IMR-90 (cell line): Measurements from ENCODE around the gene CUTC. TPM values are rescaled to one million over a fixed set of nuclear protein-coding genes. Genes with fewer than 3 reads are reported as not detected.
"Not testable (repeated sequence)": the region's sequence is repeated elsewhere in the genome, so short reads cannot be mapped to it uniquely, and the experiment has no call there.

Experiments used
- ATAC-seq: fragments of 200-7000 bp; cut with Tn5 transposase; 2 replicates; pipeline ENCODE4 v1.9.1; 2020; ENCODE audit warnings: low read depth, mild to moderate bottlenecking, moderate library complexity
- BruUV-seq: library from RNA; stranded (reverse); fragments of 400-500 nt; replicated peaks from 2 replicates; lab custom pipeline; 2021; lab: Mats Ljungman, UMichigan
- CTCF ChIA-PET: fragments of 300-600 bp; formaldehyde crosslinking; extraction: SDS; loops from one replicate; lab custom pipeline; 2021; ENCODE audit warnings: antibody characterized with exemption; lab: Yijun Ruan, JAX
- POLR2A ChIA-PET: fragments of 300-600 bp; sonication (Branson Sonifier 250); formaldehyde crosslinking; loops from one replicate; lab custom pipeline; 2022; ENCODE audit warnings: antibody characterized with exemption; ENCODE audit not compliant: unreplicated experiment; lab: Charles Lee
- DNase-seq: peaks from one replicate; pipeline ENCODE4 v3.0.0; 2013
- H2AFZ ChIP-seq: replicated peaks from 2 replicates; pipeline ENCODE3; 2013; ENCODE audit warnings: low read length, mild to moderate bottlenecking; ENCODE audit not compliant: poor library complexity
- H2AK5ac ChIP-seq: 2 replicates; pipeline ENCODE4 v1.6.1; 2013; ENCODE audit warnings: low read depth, low read length, inconsistent platforms
- H2AK9ac ChIP-seq: replicated peaks from 2 replicates; pipeline ENCODE3; 2013; ENCODE audit warnings: mild to moderate bottlenecking, low read depth, low read length, moderate library complexity; ENCODE audit not compliant: poor library complexity
- H2BK120ac ChIP-seq: 2 replicates; pipeline ENCODE4 v1.6.1; 2013; ENCODE audit warnings: low read depth, low read length, inconsistent platforms
- H2BK15ac ChIP-seq: 3 replicates; pipeline ENCODE4 v1.6.1; 2013; ENCODE audit warnings: low read depth, low read length, inconsistent platforms
- H2BK20ac ChIP-seq: 2 replicates; pipeline ENCODE4 v1.6.1; 2013; ENCODE audit warnings: low read depth, mild to moderate bottlenecking, inconsistent platforms, low read length, moderate library complexity
- H2BK5ac ChIP-seq: 2 replicates; pipeline ENCODE4 v1.6.1; 2013; ENCODE audit warnings: mild to moderate bottlenecking, low read depth, low read length, inconsistent platforms; ENCODE audit not compliant: poor library complexity, severe bottlenecking
- H3K14ac ChIP-seq: replicated peaks from 2 replicates; pipeline ENCODE4 v1.6.1; 2013; ENCODE audit warnings: low read depth, low read length, inconsistent platforms
- H3K18ac ChIP-seq: 2 replicates; pipeline ENCODE4 v1.6.1; 2013; ENCODE audit warnings: low read depth, low read length, control low read depth
- H3K23ac ChIP-seq: 2 replicates; pipeline ENCODE4 v1.6.1; 2013; ENCODE audit warnings: low read depth, low read length, inconsistent platforms
- H3K27ac ChIP-seq: 2 replicates; pipeline ENCODE4 v1.5.1; 2013; ENCODE audit warnings: mild to moderate bottlenecking, control low read depth, low read length; ENCODE audit not compliant: insufficient read depth
- H3K27me3 ChIP-seq: 2 replicates; pipeline ENCODE4 v1.6.1; 2013; ENCODE audit warnings: low read length; ENCODE audit not compliant: control insufficient read depth, insufficient read depth
- H3K36me3 ChIP-seq: 2 replicates; pipeline ENCODE4 v1.6.1; 2013; ENCODE audit warnings: low read length, mixed read lengths; ENCODE audit not compliant: control insufficient read depth, insufficient read depth
- H3K4ac ChIP-seq: 2 replicates; pipeline ENCODE4 v1.6.1; 2013; ENCODE audit warnings: low read depth, low read length, inconsistent platforms
- H3K4me1 ChIP-seq: 2 replicates; pipeline ENCODE4 v1.6.1; 2013; ENCODE audit warnings: low read length, mixed read lengths; ENCODE audit not compliant: control insufficient read depth, insufficient read depth
- H3K4me2 ChIP-seq: 2 replicates; pipeline ENCODE4 v1.6.1; 2013; ENCODE audit warnings: low read depth, mild to moderate bottlenecking, control low read depth, low read length, moderate library complexity
- H3K4me3 ChIP-seq: 2 replicates; pipeline ENCODE4 v1.5.1; 2013; ENCODE audit warnings: low read depth, mild to moderate bottlenecking, control low read depth, low read length, moderate library complexity; ENCODE audit not compliant: insufficient read depth
- H3K56ac ChIP-seq: 2 replicates; pipeline ENCODE4 v1.6.1; 2013; ENCODE audit warnings: low read length, inconsistent platforms; ENCODE audit not compliant: insufficient read depth; ENCODE audit errors: extremely low read depth
- H3K79me1 ChIP-seq, 2 experiments: 2 replicates each; pipeline ENCODE4 v1.6.1; 2013; ENCODE audit warnings: low read length in 2 of 2, inconsistent platforms in 1 of 2, low read depth in 1 of 2
- H3K9ac ChIP-seq: 2 replicates; pipeline ENCODE4 v1.6.1; 2013; ENCODE audit warnings: low read depth, low read length, control low read depth
- H3K9me1 ChIP-seq: 2 replicates; pipeline ENCODE4 v1.6.1; 2013; ENCODE audit warnings: low read length, inconsistent platforms; ENCODE audit not compliant: insufficient read depth
- H3K9me3 ChIP-seq: 2 replicates; pipeline ENCODE4 v1.6.1; 2013; ENCODE audit warnings: low read length; ENCODE audit not compliant: control insufficient read depth, insufficient read depth
- H4K20me1 ChIP-seq: 2 replicates; pipeline ENCODE4 v1.6.1; 2013; ENCODE audit warnings: low read length, inconsistent platforms; ENCODE audit not compliant: insufficient read depth
- H4K5ac ChIP-seq: 2 replicates; pipeline ENCODE4 v1.6.1; 2013; ENCODE audit warnings: mild to moderate bottlenecking, low read depth, low read length, control low read depth
- H4K8ac ChIP-seq, 2 experiments: 2 replicates each; pipeline ENCODE4 v1.6.1; 2013; ENCODE audit warnings: low read depth in 2 of 2, low read length in 2 of 2, control low read depth in 1 of 2, inconsistent platforms in 1 of 2
- H4K91ac ChIP-seq: 2 replicates; pipeline ENCODE4 v1.6.1; 2013; ENCODE audit warnings: low read depth, low read length, inconsistent platforms; ENCODE audit not compliant: insufficient read depth
- CTCF ChIP-seq: conservative IDR thresholded peaks from 2 replicates; pipeline ENCODE4 v1.5.1; 2012; ENCODE audit warnings: mild to moderate bottlenecking, low read depth, low read length, improper control_type of control experiment
- MAZ ChIP-seq: IDR thresholded peaks from 2 replicates; pipeline ENCODE4 v1.6.1; 2012; ENCODE audit warnings: low read depth, mild to moderate bottlenecking, low read length, improper control_type of control experiment, moderate library complexity, borderline replicate concordance
- NFE2L2 ChIP-seq: fragments of 150-350 bp; IDR thresholded peaks from 2 replicates; pipeline ENCODE4 v1.6.1; 2016; ENCODE audit warnings: low read depth, mild to moderate bottlenecking, low read length
- RCOR1 ChIP-seq: IDR thresholded peaks from 2 replicates; pipeline ENCODE4 v1.6.1; 2012; ENCODE audit warnings: mild to moderate bottlenecking, low read length, improper control_type of control experiment; ENCODE audit not compliant: insufficient replicate concordance
- USF2 ChIP-seq: fragments of 150-350 bp; IDR thresholded peaks from 2 replicates; pipeline ENCODE4 v1.6.1; 2017; ENCODE audit warnings: mild to moderate bottlenecking, antibody characterized with exemption, low read length, low read depth
- WGBS, 2 experiments: methylation state at CpG; one replicate each; pipeline versions ENCODE4 v1.1.5 to v1.1.7; 2013; ENCODE audit warnings: missing lambda C conversion rate in 2 of 2; ENCODE audit not compliant: insufficient read length in 1 of 2; ENCODE audit errors: extremely low coverage in 2 of 2; 5-methylcytosine and 5-hydroxymethylcytosine counted together
- dilution Hi-C: fragments of 300-500 bp; cut with HindIII; formaldehyde crosslinking; loops from one replicate; pipeline ENCODE4 v1.14.3; 2018; ENCODE audit warnings: low sequenced_read_pairs; ENCODE audit not compliant: unreplicated experiment
- in situ Hi-C: fragments of 300-500 bp; cut with MboI; formaldehyde crosslinking; loops from 3 replicates; pipeline ENCODE4 v1.14.3; 2019; ENCODE audit warnings: low sequenced_read_pairs, inconsistent platforms, mixed read lengths
- intact Hi-C: fragments of 100-400 bp; cut with micrococcal nuclease; formaldehyde crosslinking; loops from 2 replicates; pipeline ENCODE4 v1.10.0; 2022
- polyA plus RNA-seq, 3 experiments: library from polyadenylated mRNA; depleted of rRNA; stranded (reverse); fragments of >200 nt; gene quantifications; 2 replicates each; pipeline ENCODE4 v1.2.3, GENCODE V29; 2012; ENCODE audit warnings: low replicate concordance in 1 of 3
- total RNA-seq: library from RNA; depleted of rRNA; stranded (reverse); fragments of >200 nt; gene quantifications from 2 replicates; pipeline ENCODE4 v1.2.3, GENCODE V29; 2012

CUTC gene
- total and polyA plus RNA-seq, 2 of the 4 experiments (the other 2 are of a cell fraction), result 7.0 to 10.2 TPM

GRCh38 chr10:99743841-99744240, 11.8 kb downstream of the CUTC start:
- H3K4me3 ChIP-seq, result no peak overlapping the region
- dilution Hi-C loops, result no loop called here
- no peak for TF ChIP-seq MAZ
- no peak for TF ChIP-seq USF2
- no peak for TF ChIP-seq NFE2L2
- TF ChIP-seq RCOR1, result no peak
- TF ChIP-seq CTCF, result no peak
- H3K14ac ChIP-seq, result no peak overlapping the region
- H3K4me2 ChIP-seq, result no peak overlapping the region
- ATAC-seq, result no peak
- H3K79me1 ChIP-seq, result peaks cover 8 to 17% of the 10 kb centered on the region in 2 experiments
- no peak overlapping the region for H2AK5ac ChIP-seq
- ChIA-PET CTCF (no interaction called here), POLR2A (no interaction called here)
- H3K18ac ChIP-seq, result no peak overlapping the region
- DNase-seq, result no peak
- no peak overlapping the region for H3K9ac ChIP-seq
- no peak overlapping the region for H3K56ac ChIP-seq
- intact Hi-C loops, result no loop called here
- BruUV-seq, result no TSS peak
- WGBS, 2 experiments, result no CpG with 5 or more reads among the region's 3 CpGs
- H2AFZ ChIP-seq, result no peak overlapping the region
- H4K91ac ChIP-seq, result no peak overlapping the region
- in situ Hi-C loops, result loop anchor here (5.0 kb wide), 1 partner anchor 88 kb away; no protein-coding TSS in a partner anchor
- peaks cover 6% of the 10 kb centered on the region for H3K9me3 ChIP-seq
- H3K27ac ChIP-seq, result no peak overlapping the region
- no peak overlapping the region for H4K5ac ChIP-seq
- H3K9me1 ChIP-seq, result 0 out of 2 replicates have a peak, but pooled peaks cover 5% of the 10 kb centered on the region
- no peak overlapping the region for H2BK15ac ChIP-seq
- H2AK9ac ChIP-seq, result no peak overlapping the region
- H2BK5ac ChIP-seq, result peak overlapping the region; percentile 8
- no peaks in the 10 kb centered on the region for H4K20me1 ChIP-seq
- no peak overlapping the region for H3K4ac ChIP-seq
- no peaks in the 10 kb centered on the region for H3K27me3 ChIP-seq
- peaks cover 8% of the 10 kb centered on the region for H3K4me1 ChIP-seq
- H4K8ac ChIP-seq, result no peak overlapping the region
- no peak overlapping the region for H2BK120ac ChIP-seq
- H3K36me3 ChIP-seq, result peaks cover 32% of the 10 kb centered on the region
- no peak overlapping the region for H3K23ac ChIP-seq
- H2BK20ac ChIP-seq, result no peak overlapping the region

GRCh38 chr10:99746166-99746565, 14.1 kb downstream of the CUTC start:
- H3K27ac ChIP-seq, POLR2A ChIA-PET, H3K56ac ChIP-seq, H3K4ac ChIP-seq, CTCF ChIA-PET, H4K8ac ChIP-seq, H3K4me3 ChIP-seq, H4K20me1 ChIP-seq, H2BK15ac ChIP-seq, H3K27me3 ChIP-seq, H2BK20ac ChIP-seq, H2BK120ac ChIP-seq, H3K9me3 ChIP-seq, H2AK5ac ChIP-seq, BruUV-seq, H2AK9ac ChIP-seq, H3K18ac ChIP-seq, H3K9ac ChIP-seq, H2BK5ac ChIP-seq, ATAC-seq, H3K4me2 ChIP-seq, H2AFZ ChIP-seq, H3K9me1 ChIP-seq, H4K91ac ChIP-seq, intact Hi-C loops, H3K4me1 ChIP-seq, in situ Hi-C loops, dilution Hi-C loops, H3K14ac ChIP-seq, H4K5ac ChIP-seq, H3K23ac ChIP-seq, DNase-seq: not testable (repeated sequence)
- Histone ChIP-seq H3K36me3 (peaks cover 25% of the 10 kb centered on the region), H3K79me1 (peaks cover 5 to 15% of the 10 kb centered on the region in 2 experiments)
- WGBS, 2 experiments, result no CpG with 5 or more reads among the region's 2 CpGs
